ENCODE measurements around the gene CHRNA1. TPM values are rescaled to one million over a fixed set of nuclear protein-coding genes. Genes with fewer than 3 reads are reported as not detected.

CHRNA1 gene
- polyA plus RNA-seq, 4 donors = 1.7 to 4.7 (median 3.6) TPM

DNA sequence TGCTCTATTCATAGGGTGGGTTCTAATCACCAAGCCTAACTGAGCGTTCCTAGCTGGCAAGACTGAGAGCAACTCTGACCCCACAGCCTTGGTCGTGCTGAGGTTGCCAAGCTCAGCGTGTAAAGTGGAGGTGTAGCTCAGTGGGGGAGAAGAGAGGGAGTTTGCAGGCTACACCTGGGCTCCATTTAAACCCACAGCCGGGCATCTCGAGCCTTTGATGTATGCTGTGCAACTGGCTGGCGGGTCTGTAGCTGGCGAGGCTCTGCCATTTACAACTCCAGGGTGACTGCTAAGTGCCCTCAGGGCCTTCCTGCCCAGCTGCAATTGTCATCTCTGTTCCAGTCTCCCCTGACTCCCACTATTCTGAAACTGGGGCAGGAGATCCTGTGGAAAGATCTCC lies 20.0 kb upstream of the CHRNA1 start:
- no peak for DNase-seq (ENCODE audit: low read depth in 4 of 4, low spot score in 3 of 4)

DNA sequence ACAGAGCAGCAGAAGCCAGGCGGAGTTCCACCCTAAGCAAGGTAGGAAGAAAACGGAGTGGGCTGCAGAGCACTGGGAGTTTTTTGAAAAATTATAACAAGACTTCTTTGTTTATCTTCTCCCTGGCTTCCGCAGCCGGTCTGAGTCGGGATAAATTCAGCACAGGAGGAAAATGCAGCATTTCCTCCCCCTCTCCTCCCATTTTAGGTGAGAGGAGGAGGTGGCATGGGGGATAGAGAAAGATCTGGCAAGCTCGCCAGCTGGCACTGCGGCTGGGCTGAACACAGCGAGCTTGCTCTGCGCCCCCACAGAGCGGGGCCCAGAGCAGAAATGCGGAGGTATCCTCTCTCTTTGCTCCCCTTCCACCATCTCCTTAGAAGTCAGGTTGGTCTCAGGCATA lies 17.7 kb upstream of the CHRNA1 start:
- DNase-seq (ENCODE audit: low read depth in 4 of 4, low spot score in 3 of 4) = no peak

DNA sequence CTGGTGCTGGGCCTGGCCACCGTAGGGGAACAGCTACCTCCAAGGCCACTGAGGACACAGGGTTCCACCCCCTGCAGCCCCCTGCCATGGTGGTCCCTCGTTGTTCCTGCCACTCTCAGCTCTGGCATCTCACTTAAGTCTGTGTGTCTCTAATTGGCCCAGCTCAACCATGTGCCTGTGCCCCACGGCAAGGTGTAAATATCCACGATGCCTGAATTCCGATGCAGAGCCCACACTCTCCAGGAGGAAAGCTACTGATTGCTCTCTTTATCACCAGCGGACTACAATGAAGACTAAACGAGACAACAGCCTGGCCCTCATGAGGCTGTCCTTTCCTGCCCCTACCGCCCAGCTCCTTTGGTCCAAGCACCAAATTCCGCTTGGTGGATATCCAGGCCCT lies 17.0 kb upstream of the CHRNA1 start:
- no peak for DNase-seq (ENCODE audit: low read depth in 4 of 4, low spot score in 3 of 4)

DNA sequence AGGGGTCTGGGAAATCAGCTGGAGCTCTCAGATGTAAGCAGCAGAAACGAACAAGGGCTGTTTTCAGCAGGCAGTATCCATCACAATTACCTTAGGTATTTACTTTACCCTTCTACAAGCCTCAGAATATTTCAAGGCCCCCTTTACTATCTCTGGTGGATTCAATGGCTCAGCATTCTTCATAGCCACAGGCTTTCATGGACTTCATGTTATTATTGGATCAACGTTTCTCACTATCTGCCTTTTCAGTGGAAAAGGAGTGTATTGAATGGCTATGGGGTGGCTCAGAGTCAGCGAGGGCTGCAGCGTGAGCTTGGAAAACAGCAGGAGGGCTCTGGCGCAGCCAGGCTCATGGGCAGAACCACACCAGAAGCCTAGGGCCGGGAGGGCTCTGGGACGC lies 16.6 kb upstream of the CHRNA1 start:
- DNase-seq (ENCODE audit: low read depth in 4 of 4, low spot score in 3 of 4) = no peak

DNA sequence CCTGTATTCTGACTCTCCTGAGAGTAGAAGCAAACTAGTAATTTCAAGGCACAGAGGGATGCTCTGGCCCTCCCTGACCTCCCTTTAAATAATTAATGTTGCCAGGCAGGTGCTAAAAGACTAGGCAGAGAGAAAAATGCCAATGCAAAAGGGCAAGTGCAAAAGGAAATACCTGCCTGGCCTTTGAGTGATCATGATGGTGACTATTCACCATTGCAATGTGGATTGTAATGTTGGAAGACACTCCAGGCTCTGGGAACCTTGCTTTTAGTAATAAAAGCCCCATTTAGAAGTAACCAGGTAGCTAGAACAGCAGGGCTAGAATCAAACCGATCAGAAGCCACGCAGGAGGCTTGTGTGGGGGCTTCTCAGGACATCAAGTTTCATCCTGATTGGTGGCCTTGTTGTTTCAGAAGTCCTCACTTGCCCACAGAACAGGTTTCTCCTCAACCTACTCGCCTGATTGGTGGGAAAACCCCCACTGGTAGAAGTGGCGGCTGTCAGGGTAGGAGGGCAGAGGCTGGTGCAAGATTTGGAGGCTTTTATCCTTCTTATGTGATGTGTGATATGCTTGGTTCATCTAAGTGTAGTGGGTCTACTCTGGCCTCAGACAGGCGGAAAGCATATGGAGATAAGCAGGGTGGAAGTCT lies 16.0 kb upstream of the CHRNA1 start:
- no peak for DNase-seq (ENCODE audit: low read depth in 4 of 4, low spot score in 3 of 4)

DNA sequence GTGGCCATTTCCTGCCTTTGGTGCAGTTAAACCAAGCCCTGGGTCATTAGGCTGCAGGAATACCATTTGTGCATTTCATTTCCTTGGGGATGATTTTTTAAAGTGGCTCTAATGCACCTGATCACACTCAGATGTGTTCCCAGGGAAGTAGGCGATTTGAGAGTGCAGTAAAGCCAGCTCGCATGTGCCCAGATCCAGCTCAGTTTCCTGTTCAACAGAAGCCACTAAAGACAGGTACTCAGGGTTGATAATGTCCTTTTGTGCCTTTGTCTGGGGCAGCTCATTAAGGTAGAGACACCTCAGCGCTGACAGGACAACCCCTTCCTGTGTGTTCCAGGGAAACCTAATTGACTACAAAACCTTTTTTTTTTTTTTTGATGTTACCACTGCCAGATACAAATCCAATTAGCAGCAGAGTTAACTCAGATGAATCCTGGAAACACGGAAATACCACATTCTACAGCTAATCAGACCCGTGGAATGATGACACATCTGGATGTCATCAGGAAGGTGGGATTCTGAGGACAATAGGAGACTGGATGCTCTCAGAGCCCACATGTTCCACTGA lies 15.2 kb upstream of the CHRNA1 start:
- DNase-seq (ENCODE audit: low read depth in 4 of 4, low spot score in 3 of 4) = no peak

DNA sequence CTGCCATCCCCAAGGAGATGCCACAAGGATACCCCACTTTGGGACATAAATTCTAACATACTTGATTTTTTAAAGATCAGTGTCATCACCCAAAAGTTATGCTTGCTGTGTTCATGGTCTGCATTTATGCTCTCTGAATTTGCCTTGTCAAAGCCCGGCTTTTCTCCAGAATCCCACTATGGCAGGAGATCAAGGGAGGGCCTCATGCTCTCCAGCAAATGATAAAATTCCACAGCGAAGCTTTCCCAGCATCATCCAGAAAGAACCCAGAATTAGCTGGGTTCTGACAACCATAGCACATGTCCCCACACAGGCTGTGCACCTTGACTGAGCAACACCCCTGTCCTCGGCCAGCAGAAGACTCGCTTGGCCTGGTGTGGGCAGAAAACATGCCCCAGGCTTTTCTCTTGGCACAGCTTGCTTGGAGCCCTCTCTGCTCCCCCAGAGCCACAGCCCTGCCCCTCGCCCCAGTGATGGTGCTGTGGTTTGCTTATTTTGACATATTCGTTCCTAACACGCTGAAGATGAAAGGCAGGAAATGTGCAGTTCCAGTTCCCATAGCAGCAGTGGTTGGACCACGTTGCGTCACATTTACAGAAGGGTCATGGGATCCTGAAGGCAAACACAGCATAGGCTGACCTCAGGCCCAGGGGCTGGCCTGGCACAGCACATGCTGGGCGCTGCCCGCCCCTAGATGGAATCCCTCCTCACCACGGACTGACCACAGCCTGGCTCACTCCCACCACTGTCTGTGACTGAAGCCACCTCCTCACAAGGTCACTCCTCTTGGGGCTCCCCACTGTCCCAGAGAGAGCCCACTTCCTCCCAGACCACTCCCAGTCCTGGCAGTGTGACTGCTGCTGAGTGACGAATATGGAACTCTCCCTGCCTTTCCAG lies 14.1 kb upstream of the CHRNA1 start:
- DNase-seq (ENCODE audit: low read depth in 4 of 4, low spot score in 3 of 4) = no peak

DNA sequence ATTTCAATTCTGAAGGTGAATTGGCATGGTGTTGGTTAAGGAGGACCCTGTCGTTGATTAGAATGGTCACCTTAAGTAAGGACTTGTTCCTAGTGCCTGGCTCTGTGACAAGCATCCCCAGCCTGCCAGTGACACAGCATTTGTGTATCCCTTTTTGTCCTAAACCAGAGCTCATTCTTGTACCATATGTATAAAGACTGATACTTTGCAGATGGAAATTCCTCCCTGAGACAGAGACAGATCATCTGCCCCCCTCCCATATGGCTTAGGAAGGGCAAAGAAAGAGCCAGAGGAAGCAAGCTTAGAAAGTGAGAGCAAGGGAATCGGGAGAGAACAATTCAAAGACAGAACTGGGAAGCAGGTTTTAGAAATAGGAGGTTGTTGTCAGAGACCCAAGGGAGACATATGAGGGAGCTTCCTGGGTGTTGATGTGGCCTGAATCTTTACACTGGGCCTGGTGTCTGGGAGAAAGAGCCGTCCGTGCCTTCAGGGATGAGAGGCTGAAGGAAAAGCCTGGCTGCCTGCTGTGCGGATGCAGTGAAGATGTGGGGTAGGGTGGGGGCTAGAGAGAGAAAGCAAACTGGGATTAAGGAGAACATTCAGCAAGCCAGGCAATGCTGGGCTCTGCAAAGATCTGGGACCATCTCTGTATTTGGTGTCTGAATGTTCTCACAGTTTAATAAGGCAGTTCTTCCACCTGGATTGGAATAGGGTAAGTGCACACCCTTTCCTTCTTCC lies 13.2 kb upstream of the CHRNA1 start:
- DNase-seq (ENCODE audit: low read depth in 4 of 4, low spot score in 3 of 4) = no peak

DNA sequence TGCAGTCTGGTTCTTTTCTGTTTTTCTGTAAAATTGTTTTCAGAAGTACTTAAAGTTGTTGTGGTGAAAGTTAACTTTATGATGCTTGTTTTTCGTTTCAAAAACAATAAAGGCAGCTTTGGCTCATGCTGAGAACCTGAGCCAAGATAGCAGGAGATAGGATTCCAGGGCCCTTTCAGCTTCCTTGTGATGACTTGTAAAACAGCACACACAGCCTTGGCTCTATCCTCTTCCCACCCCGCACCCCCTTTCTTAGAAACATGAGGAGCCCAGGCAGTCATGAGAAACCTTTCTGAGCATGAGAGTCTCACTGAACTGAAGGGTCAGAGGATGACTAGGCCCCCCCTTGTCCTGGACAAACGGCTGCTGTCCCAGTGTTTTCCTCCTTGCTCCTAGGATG lies 12.4 kb upstream of the CHRNA1 start:
- no peak for DNase-seq (ENCODE audit: low read depth in 4 of 4, low spot score in 3 of 4)

DNA sequence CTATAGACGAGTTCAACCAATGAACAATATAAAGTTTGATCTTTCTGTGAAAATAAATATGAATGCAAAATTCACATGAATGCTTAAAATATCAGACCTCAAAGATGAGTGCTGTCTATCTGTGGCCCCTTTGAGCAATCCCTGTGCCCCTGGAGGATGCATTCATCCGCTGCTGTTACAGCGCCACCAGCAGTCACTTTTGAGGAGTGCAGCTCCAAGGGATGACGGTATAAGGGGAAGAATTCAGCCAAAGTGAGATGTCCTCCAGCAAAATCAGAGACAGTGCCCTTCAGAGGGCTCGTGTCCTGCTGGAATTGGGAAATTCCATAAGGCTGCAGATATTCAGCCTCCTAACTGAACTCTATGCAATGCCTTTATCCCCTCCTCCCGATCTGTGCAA lies 12.0 kb upstream of the CHRNA1 start:
- DNase-seq (ENCODE audit: low read depth in 4 of 4, low spot score in 3 of 4) = no peak

DNA sequence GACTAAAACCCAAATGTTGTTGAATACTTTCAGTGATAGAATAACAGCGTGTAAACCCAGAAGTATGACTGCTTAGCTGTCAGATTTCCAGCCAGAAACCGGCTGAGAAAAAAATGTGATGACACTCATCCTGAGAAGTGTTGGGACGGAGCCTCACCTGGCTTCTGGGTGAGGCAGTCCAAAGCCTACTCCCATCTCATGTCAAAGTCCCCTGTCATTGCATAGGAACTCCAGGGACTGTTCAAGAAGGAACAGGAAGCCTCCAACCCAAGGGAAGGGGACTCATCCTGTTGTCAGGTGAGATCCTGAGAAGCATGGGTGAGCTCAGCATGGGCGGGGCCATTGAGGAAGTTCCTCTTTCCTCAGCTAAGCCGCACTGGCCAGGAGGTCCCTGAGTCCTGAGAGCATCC lies 11.3 kb upstream of the CHRNA1 start:
- no peak for DNase-seq (ENCODE audit: low read depth in 4 of 4, low spot score in 3 of 4)

DNA sequence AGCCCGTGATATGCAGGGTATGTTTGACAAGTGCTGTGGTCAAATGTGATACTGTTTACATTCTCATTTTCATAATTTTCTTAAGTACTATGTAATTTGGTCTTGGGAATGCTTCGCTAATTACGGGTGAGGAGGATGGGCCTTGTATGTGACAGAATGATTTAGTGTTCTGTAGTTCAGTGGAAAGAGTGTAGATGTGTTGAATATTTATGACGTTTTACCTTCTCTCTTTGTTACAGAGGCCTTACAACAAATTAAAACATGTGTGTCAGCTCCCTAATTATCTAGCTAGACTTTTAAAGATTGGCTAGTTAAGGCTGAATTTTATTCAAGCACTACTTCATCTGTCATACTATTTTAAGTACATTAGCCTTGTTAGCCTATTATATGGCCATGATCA lies 10.6 kb upstream of the CHRNA1 start:
- no peak for DNase-seq (ENCODE audit: low read depth in 4 of 4, low spot score in 3 of 4)

DNA sequence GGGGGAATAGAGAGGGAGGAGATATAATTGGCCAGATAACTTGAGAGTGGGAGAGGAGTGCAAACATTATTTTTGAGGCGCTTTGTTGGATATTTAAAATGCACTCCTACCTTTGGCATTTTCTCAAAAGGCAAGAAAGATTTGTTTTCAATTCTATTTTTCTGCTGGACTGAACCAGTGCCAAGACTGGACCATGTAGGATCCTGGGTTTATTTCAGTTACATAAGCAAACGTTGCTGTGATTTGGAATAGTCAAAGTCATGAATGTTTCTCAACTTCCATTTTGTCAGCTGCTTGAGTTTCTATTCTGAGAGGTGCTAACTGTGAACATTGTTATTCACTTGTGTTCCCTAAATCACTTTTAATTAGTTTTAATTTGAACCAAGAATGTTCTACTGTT lies 8.9 kb upstream of the CHRNA1 start:
- no peak for DNase-seq (ENCODE audit: low read depth in 4 of 4, low spot score in 3 of 4)

DNA sequence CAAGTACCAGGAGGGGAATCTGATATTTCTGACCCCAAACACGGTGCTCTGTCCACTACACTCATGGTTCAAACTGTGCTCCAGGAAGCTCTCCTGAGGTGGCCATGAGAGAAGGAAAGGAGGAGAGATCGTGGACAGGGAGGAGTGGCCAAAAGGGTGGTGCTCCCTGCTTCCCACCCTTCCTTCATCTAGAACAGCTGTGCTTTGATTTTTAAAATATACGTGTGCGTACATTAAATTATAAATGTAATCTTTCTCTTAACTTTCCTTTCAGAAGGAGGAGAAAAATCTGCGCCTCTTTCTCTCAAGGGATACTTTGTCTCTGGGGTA lies 8.2 kb upstream of the CHRNA1 start:
- DNase-seq (ENCODE audit: low read depth in 4 of 4, low spot score in 3 of 4) = no peak

DNA sequence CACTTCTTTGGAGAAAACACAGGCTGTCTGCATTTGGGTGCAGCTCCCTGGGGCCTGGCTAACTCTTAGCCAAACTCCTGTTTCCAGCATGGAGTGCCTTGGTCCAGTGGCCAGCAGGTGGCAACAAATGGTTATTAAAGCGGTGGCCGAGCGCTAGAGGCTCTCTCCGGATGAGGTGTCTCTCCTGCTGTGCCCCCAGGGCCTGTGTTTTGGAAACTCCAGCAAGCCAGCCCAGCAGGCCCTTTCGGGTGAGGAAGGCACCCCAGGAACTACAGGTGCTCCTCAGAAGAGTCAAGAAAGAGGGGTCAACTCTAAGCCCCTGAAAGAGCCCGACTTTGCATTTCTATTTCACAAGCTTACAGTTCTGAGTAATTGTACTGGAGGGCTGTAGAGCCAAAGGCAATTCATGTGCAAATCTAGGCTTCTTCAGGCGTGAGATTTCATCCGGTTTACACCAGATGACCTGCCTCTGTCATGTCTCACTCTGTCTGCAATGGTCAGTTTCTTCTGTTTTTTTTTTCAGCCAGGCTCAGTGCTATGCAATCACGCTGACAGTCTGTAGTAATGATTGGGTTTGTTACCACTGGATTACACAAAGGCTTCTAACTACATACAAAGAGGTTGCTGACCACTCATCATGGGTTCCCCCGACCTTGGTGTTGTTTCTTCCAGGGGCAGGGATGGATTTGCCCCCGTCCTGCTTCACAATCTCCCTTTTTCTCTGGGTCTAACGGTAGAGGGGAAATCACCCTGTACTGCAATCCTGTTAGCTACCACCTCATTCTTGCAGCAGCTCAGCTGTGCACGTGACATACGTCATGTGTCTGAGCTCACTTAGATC lies 7.6 kb upstream of the CHRNA1 start:
- DNase-seq (ENCODE audit: low read depth in 4 of 4, low spot score in 3 of 4) = peak; percentile 57 to 66 (median 64)

DNA sequence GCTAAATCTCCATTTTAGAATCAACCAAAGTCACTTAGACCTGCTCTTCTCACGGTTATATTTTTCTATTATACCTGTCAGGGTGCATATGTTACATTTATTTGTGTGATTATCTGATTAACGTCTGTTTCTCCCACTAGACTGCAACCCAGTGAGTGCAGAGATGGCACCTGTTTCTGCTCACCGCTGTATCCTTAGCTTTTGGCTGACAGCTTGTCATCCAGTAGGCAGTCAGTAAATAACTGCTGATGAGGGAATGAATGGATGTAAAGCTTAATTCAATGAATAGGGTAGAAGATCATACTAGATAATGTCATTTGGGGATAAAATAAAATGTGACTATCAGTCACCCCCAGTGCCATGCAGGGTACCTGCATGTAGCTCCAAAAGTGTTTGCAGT lies 6.9 kb upstream of the CHRNA1 start:
- DNase-seq (ENCODE audit: low read depth in 4 of 4, low spot score in 3 of 4) = no peak

DNA sequence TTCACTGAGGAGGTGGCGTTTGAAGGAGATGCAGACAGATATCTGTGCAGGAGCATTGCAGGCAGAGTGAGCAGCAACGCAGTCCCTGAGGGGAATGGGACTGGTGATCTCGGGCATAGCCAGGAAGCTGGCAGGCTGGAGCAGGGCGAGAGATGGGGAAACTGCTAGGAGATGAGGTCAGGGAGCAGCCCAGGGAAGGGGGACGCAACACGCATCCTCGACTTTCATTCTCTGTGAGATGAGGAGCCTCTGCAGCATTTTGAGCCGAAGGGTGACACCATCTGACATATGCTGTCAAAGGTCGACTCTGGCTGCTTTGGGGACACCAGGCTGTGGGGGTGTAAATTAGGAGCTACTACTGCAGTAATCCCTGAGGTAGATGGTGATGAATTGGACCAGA lies 4.3 kb upstream of the CHRNA1 start:
- DNase-seq (ENCODE audit: low read depth in 4 of 4, low spot score in 3 of 4) = no peak

DNA sequence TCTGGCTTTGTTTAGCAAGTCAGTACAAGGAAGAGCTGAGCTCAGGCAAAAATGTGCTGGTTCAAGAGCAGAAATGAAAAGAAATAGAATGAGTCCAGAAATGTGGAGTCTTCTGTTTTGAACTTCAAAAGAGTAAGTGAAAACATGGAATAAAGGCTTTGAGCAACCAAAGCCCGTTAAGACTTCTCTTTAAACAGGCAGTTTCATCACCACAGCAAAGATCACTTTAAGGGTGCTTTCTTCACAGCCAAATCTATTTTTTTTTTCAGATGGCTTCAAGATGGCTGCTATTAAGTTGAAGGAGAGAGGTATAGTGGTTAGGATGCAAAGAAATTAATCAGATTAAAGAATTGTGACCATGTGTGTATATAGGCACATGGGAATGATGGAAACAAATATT lies 2.0 kb upstream of the CHRNA1 start:
- DNase-seq (ENCODE audit: low read depth in 4 of 4, low spot score in 3 of 4) = no peak

DNA sequence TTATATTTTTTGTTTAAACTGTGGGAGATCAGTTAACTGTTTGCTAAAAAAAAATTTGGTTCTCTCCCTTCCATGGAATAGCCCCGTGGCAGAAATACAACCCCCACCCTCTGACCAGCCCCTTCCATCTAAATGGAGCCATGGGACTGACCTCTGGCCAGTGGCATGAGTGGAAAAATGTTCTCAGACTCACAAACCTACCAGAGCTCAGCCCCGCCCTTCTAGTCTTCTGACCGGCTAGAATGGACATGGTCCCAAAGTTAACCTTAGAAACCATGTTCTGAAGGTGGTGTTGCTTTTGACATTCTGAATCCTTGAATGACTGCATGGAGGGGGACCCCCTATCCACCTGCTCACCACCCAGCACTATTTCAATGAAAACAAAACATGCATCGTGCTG lies 1.3 kb upstream of the CHRNA1 start:
- no peak for DNase-seq (ENCODE audit: low read depth in 4 of 4, low spot score in 3 of 4)

DNA sequence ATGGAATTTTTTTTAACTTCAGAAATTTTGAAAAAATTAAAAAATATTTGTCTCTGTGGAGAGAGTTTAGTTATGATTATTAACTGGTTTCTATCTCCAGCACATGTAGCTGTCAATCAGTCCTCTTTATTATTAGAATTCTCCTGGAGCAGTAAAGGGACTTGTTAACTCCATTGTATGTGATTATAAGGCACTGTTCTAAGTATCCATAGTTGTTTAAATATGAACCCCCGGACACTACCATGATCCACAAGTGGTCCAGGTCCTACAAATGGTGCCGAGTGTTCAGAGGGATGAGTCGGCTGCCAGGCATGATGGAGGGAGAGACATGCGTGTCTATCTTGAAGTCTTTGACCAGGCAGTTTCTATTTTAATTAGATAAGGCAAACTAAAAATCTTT lies 492 bp downstream of the CHRNA1 start:
- no peak for DNase-seq (ENCODE audit: low read depth in 4 of 4, low spot score in 3 of 4)

DNA sequence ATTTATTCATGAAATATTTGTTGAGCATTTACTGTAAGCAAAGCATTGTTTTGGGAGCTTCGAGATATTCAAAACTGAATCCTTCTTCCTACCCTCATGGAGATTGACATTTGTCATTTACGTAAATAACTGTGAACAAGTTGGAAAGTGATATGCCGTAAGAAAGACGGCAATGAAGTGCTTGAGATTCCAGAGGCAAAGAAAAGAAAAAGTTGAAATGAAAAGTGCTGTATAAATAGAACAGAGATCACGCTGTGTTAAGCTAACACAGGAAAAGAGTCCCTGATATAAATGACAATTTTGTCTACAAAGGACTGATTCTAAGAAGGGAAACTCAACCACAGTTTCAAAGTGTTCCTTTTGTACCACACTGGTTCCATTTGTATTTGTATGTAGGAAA lies 1.8 kb downstream of the CHRNA1 start:
- DNase-seq (ENCODE audit: low read depth in 4 of 4, low spot score in 3 of 4) = no peak
